Loucy (cell line): ENCODE results near the gene STAP2.

Experiments used
- H2AFZ ChIP-seq: fragments of 200-600 bp; sonication (generic); 2 replicates; pipeline ENCODE4 v1.6.0; 2016; ENCODE audit warnings: antibody characterized with exemption, mild to moderate bottlenecking, low read length, moderate library complexity
- H3F3A ChIP-seq: fragments of 200-600 bp; 2 replicates; pipeline ENCODE4 v1.6.0; 2016; ENCODE audit warnings: antibody characterized with exemption, low read depth, mild to moderate bottlenecking
- H3K27me3 ChIP-seq: fragments of 200-600 bp; sonication (generic); 2 replicates; pipeline ENCODE4 v1.6.1; 2014; ENCODE audit warnings: low read length, mild to moderate bottlenecking; ENCODE audit not compliant: insufficient read depth, poor library complexity, severe bottlenecking
- H3K36me3 ChIP-seq: fragments of 200-600 bp; sonication (generic); 2 replicates; pipeline ENCODE4 v1.6.1; 2016; ENCODE audit warnings: low read length; ENCODE audit not compliant: insufficient read depth
- H3K4me1 ChIP-seq: fragments of 200-600 bp; sonication (generic); 2 replicates; pipeline ENCODE4 v1.5.1; 2014; ENCODE audit warnings: low read length, mild to moderate bottlenecking; ENCODE audit not compliant: insufficient read depth, poor library complexity, severe bottlenecking
- H3K4me2 ChIP-seq: fragments of 200-600 bp; sonication (generic); 2 replicates; pipeline ENCODE4 v1.6.0; 2014; ENCODE audit warnings: antibody characterized with exemption, low read length, low read depth, mild to moderate bottlenecking; ENCODE audit not compliant: poor library complexity, severe bottlenecking
- H3K4me3 ChIP-seq: fragments of 200-600 bp; sonication (generic); 2 replicates; pipeline ENCODE4 v1.5.1; 2014; ENCODE audit warnings: low read length, mild to moderate bottlenecking, mixed read lengths; ENCODE audit not compliant: poor library complexity, severe bottlenecking
- H3K79me2 ChIP-seq: fragments of 200-600 bp; sonication (generic); 2 replicates; pipeline ENCODE4 v1.6.1; 2014; ENCODE audit warnings: low read length; ENCODE audit not compliant: insufficient read depth
- H3K9ac ChIP-seq: fragments of 200-600 bp; sonication (generic); 2 replicates; pipeline ENCODE4 v1.6.0; 2014; ENCODE audit warnings: mild to moderate bottlenecking, low read depth, low read length, moderate library complexity; ENCODE audit not compliant: poor library complexity, severe bottlenecking
- H3K9me2 ChIP-seq: fragments of 200-600 bp; sonication (generic); replicated peaks from 2 replicates; pipeline ENCODE4 v1.6.1; 2016; ENCODE audit warnings: low read depth, low read length, mixed read lengths
- H3K9me3 ChIP-seq: fragments of 200-600 bp; sonication (generic); 2 replicates; pipeline ENCODE4 v1.6.1; 2014; ENCODE audit warnings: mild to moderate bottlenecking, antibody characterized with exemption, low read length, low read depth; ENCODE audit not compliant: insufficient read depth
- H4K20me1 ChIP-seq: fragments of 200-600 bp; sonication (generic); 2 replicates; pipeline ENCODE4 v1.6.0; 2014; ENCODE audit warnings: antibody characterized with exemption, low read length, mild to moderate bottlenecking; ENCODE audit not compliant: insufficient read depth, poor library complexity, severe bottlenecking
- CTCF ChIP-seq: fragments of 200-600 bp; sonication (generic); conservative IDR thresholded peaks from 2 replicates; pipeline ENCODE4 v1.5.1; 2014; ENCODE audit warnings: mild to moderate bottlenecking, antibody characterized with exemption, low read length
- EZH2phosphoT487 ChIP-seq: fragments of 200-600 bp; IDR thresholded peaks from 2 replicates; pipeline ENCODE4 v1.6.1; 2018; ENCODE audit warnings: antibody characterized with exemption, mild to moderate bottlenecking, moderate library complexity, borderline replicate concordance

The STAP2 gene

GRCh38 chr19:4319067-4319718 is 19.4 kb downstream of the STAP2 start:
- Histone ChIP-seq H2AFZ (no peak overlapping the region), H3K4me3 (no peak overlapping the region), H3K79me2 (no peaks in the 10 kb centered on the region), H3K27me3 (no peaks in the 10 kb centered on the region), H3K9me2 (no peaks in the 10 kb centered on the region), H3K9me3 (no peaks in the 10 kb centered on the region; the same call in 1 of the 2 replicates), H3K36me3 (no peaks in the 10 kb centered on the region), H3K4me2 (no peak overlapping the region), H4K20me1 (no peaks in the 10 kb centered on the region), H3K9ac (no peak overlapping the region), H3K4me1 (no peaks in the 10 kb centered on the region), H3F3A (no peaks in the 10 kb centered on the region)
- TF ChIP-seq CTCF = no peak

DNA sequence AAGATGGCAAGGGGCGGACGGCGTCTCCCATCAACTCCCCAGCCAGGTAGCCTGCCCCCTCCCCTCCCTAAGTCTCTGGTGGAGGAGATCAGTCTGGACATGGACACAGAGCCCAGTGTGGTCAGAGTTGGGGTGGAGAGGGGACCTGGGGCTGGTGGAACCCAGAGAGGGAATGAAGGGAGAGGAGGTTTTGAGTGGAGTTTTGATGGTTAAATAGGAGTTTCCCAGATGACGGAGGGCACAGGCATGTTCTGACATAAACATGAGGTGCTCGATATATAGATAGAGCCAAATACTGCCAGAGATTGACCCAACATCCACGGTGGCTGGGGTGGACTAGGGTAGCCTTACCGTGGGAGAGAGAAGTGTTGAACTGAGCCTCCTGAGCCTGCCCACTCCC is 20.2 kb downstream of the STAP2 start:
- no peaks in the 10 kb centered on the region; the same call in 1 of the 2 replicates for H3K9me3 ChIP-seq
- H3F3A ChIP-seq = no peaks in the 10 kb centered on the region
- no peak overlapping the region for H3K9ac ChIP-seq
- no peaks in the 10 kb centered on the region for H3K27me3 ChIP-seq
- H3K4me1 ChIP-seq = no peaks in the 10 kb centered on the region
- no peak for TF ChIP-seq EZH2phosphoT487
- no peak for TF ChIP-seq CTCF
- no peak overlapping the region for H2AFZ ChIP-seq
- H3K36me3 ChIP-seq = no peaks in the 10 kb centered on the region
- no peaks in the 10 kb centered on the region for H4K20me1 ChIP-seq
- H3K79me2 ChIP-seq = no peaks in the 10 kb centered on the region
- no peak overlapping the region for H3K4me2 ChIP-seq
- H3K9me2 ChIP-seq = no peaks in the 10 kb centered on the region
- H3K4me3 ChIP-seq = no peak overlapping the region

DNA sequence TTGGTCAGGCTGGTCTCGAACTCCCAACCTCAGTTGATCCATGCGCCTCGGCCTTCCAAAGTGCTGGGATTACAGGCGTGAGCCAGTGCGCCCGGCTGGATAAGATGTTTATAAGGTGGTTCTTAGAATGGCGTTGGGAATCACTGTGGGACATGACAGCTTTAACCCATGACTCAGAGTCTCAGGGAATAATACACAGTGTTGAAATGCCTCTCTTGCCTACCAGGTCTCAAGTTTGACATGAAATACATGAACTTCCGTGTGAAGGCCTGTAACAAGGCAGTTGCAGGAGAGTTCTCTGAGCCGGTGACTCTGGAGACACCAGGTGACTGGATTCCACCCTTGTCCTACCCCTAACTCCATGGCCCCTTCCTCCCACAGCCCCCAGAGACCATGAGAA is 21.7 kb downstream of the STAP2 start:
- Histone ChIP-seq H3K4me3 (no peak overlapping the region), H2AFZ (no peak overlapping the region), H3K4me2 (no peak overlapping the region), H3K9ac (no peak overlapping the region), H3K9me3 (no peaks in the 10 kb centered on the region; the same call in 1 of the 2 replicates), H3K79me2 (no peaks in the 10 kb centered on the region), H3K9me2 (no peaks in the 10 kb centered on the region), H3K4me1 (no peaks in the 10 kb centered on the region), H4K20me1 (no peaks in the 10 kb centered on the region), H3K27me3 (no peaks in the 10 kb centered on the region), H3F3A (no peaks in the 10 kb centered on the region), H3K36me3 (no peaks in the 10 kb centered on the region)
- TF ChIP-seq EZH2phosphoT487 = no peak
- no peak for TF ChIP-seq CTCF
